Mucosa of rectum (tissue), 2 donors: ENCODE data around the gene ANKRD55.

Source experiments
- H3K27ac ChIP-seq, 2 donors: one replicate each; pipeline ENCODE4 v1.7.0; 2013; ENCODE audit warnings: inconsistent platforms in 2 of 2, low read depth in 2 of 2, low read length in 2 of 2
- H3K27me3 ChIP-seq, 2 donors: one replicate each; pipeline ENCODE4 v1.7.0; 2013; ENCODE audit warnings: low read length in 2 of 2; ENCODE audit not compliant: control insufficient read depth in 2 of 2, insufficient read depth in 2 of 2
- H3K36me3 ChIP-seq, 2 donors: one replicate each; pipeline ENCODE4 v1.7.0; 2013; ENCODE audit warnings: low read length in 2 of 2; ENCODE audit not compliant: control insufficient read depth in 2 of 2, insufficient read depth in 2 of 2
- H3K4me1 ChIP-seq, 2 donors: one replicate each; pipeline ENCODE4 v1.7.0; 2013; ENCODE audit warnings: low read length in 2 of 2, mild to moderate bottlenecking in 1 of 2; ENCODE audit not compliant: control insufficient read depth in 2 of 2, insufficient read depth in 2 of 2
- H3K4me3 ChIP-seq, 2 donors: one replicate each; pipeline ENCODE4 v1.7.0; 2013; ENCODE audit warnings: low read length in 2 of 2
- H3K9ac ChIP-seq, 2 donors: one replicate each; pipeline ENCODE4 v1.7.0; 2013; ENCODE audit warnings: low read length in 2 of 2, low read depth in 1 of 2, mild to moderate bottlenecking in 1 of 2
- H3K9me3 ChIP-seq, 2 donors: one replicate each; pipeline ENCODE4 v1.7.0; 2013; ENCODE audit warnings: low read length in 2 of 2; ENCODE audit not compliant: control insufficient read depth in 2 of 2
- donor health status: healthy.
- donor health status: Normal muscosa, but diverticular disease.

Gene ANKRD55

GRCh38 chr5:56148453-56148971 is 84.6 kb downstream of the ANKRD55 start:
- Histone ChIP-seq H3K36me3 (no peaks in the 10 kb centered on the region), H3K27me3 (no peaks in the 10 kb centered on the region), H3K9me3 (no peaks in the 10 kb centered on the region), H3K4me1 (peaks cover 4 to 5% of the 10 kb centered on the region in 2 donors), H3K9ac (no peak overlapping the region), H3K27ac (peak overlapping the region; percentile 56 to 64), H3K4me3 (no peak overlapping the region)

- no peak overlapping the region for H3K9ac ChIP-seq
- H3K27me3 ChIP-seq, result no peaks in the 10 kb centered on the region
- no peaks in the 10 kb centered on the region for H3K36me3 ChIP-seq
- H3K4me1 ChIP-seq, result peaks cover 4 to 5% of the 10 kb centered on the region in 2 donors
- no peaks in the 10 kb centered on the region for H3K9me3 ChIP-seq
- H3K27ac ChIP-seq, result peak overlapping the region; percentile 56 to 64
- H3K4me3 ChIP-seq, result no peak overlapping the region
Measured at GRCh38 chr5:56147659-56148230, 85.4 kb downstream of the ANKRD55 start.

GRCh38 chr5:56147106-56147505 is 86.0 kb downstream of the ANKRD55 start:
- H3K4me1 ChIP-seq, result peaks cover 4 to 5% of the 10 kb centered on the region in 2 donors
- no peaks in the 10 kb centered on the region for H3K27me3 ChIP-seq
- H3K9ac ChIP-seq, result no peak overlapping the region
- no peak overlapping the region for H3K27ac ChIP-seq
- no peak overlapping the region for H3K4me3 ChIP-seq
- no peaks in the 10 kb centered on the region for H3K9me3 ChIP-seq
- no peaks in the 10 kb centered on the region for H3K36me3 ChIP-seq

- H3K9me3 ChIP-seq, result no peaks in the 10 kb centered on the region
- peaks cover 4 to 5% of the 10 kb centered on the region in 2 donors for H3K4me1 ChIP-seq
- no peaks in the 10 kb centered on the region for H3K27me3 ChIP-seq
- H3K4me3 ChIP-seq, result no peak overlapping the region
- no peak overlapping the region for H3K27ac ChIP-seq
- no peaks in the 10 kb centered on the region for H3K36me3 ChIP-seq
- no peak overlapping the region for H3K9ac ChIP-seq
Measured at GRCh38 chr5:56146674-56147073, 86.5 kb downstream of the ANKRD55 start.

- peaks cover 4 to 5% of the 10 kb centered on the region in 2 donors for H3K4me1 ChIP-seq
- H3K9me3 ChIP-seq, result no peaks in the 10 kb centered on the region
Measured at GRCh38 chr5:56145511-56145910, 87.6 kb downstream of the ANKRD55 start.

GRCh38 chr5:56145106-56145505 is 88.0 kb downstream of the ANKRD55 start:
- Histone ChIP-seq H3K27me3 (no peaks in the 10 kb centered on the region), H3K27ac (no peak overlapping the region), H3K9ac (no peak overlapping the region), H3K4me1 (peaks cover 4 to 5% of the 10 kb centered on the region in 2 donors), H3K4me3 (no peak overlapping the region), H3K9me3 (no peaks in the 10 kb centered on the region), H3K36me3 (no peaks in the 10 kb centered on the region)

More at GRCh38 chr5:56145511-56145910, 87.6 kb downstream of the ANKRD55 start:
- Histone ChIP-seq H3K27ac (no peak overlapping the region), H3K4me3 (no peak overlapping the region), H3K27me3 (no peaks in the 10 kb centered on the region), H3K9ac (no peak overlapping the region), H3K36me3 (no peaks in the 10 kb centered on the region)

GRCh38 chr5:56144211-56144610 is 88.9 kb downstream of the ANKRD55 start:
- peak overlapping the region; percentile 16 to 39 for H3K27ac ChIP-seq

GRCh38 chr5:56143373-56143714 is 89.8 kb downstream of the ANKRD55 start:
- H3K9me3 ChIP-seq, result no peaks in the 10 kb centered on the region
- no peak overlapping the region for H3K4me3 ChIP-seq
- H3K9ac ChIP-seq, result no peak overlapping the region
- H3K27ac ChIP-seq, result peak overlapping the region; percentile 39 to 61
- no peaks in the 10 kb centered on the region for H3K27me3 ChIP-seq
- H3K4me1 ChIP-seq, result peaks cover 4 to 5% of the 10 kb centered on the region in 2 donors
- no peaks in the 10 kb centered on the region for H3K36me3 ChIP-seq

More at GRCh38 chr5:56144211-56144610, 88.9 kb downstream of the ANKRD55 start:
- H3K27me3 ChIP-seq, result no peaks in the 10 kb centered on the region
- no peak overlapping the region for H3K4me3 ChIP-seq
- no peaks in the 10 kb centered on the region for H3K9me3 ChIP-seq
- H3K36me3 ChIP-seq, result no peaks in the 10 kb centered on the region
- H3K4me1 ChIP-seq, result peaks cover 4 to 5% of the 10 kb centered on the region in 2 donors
- no peak overlapping the region for H3K9ac ChIP-seq

- H3K27me3 ChIP-seq, result no peaks in the 10 kb centered on the region
- peaks cover 0 to under 1% of the 10 kb centered on the region in 2 donors for H3K4me1 ChIP-seq
- H3K9me3 ChIP-seq, result no peaks in the 10 kb centered on the region
- peak overlapping the region; percentile 39 to 61 for H3K27ac ChIP-seq
- no peaks in the 10 kb centered on the region for H3K36me3 ChIP-seq
- no peak overlapping the region for H3K9ac ChIP-seq
- H3K4me3 ChIP-seq, result no peak overlapping the region
Measured at GRCh38 chr5:56142614-56143372, 90.3 kb downstream of the ANKRD55 start.

GRCh38 chr5:56142233-56142613 is 90.9 kb downstream of the ANKRD55 start:
- Histone ChIP-seq H3K27me3 (no peaks in the 10 kb centered on the region), H3K9me3 (no peaks in the 10 kb centered on the region), H3K27ac (peak overlapping the region in 1 of 2 donors; percentile 18), H3K9ac (no peak overlapping the region), H3K4me1 (no peaks in the 10 kb centered on the region), H3K36me3 (no peaks in the 10 kb centered on the region), H3K4me3 (no peak overlapping the region)
